ENCODE data around the gene CEP83.

The CEP83 gene

DNA sequence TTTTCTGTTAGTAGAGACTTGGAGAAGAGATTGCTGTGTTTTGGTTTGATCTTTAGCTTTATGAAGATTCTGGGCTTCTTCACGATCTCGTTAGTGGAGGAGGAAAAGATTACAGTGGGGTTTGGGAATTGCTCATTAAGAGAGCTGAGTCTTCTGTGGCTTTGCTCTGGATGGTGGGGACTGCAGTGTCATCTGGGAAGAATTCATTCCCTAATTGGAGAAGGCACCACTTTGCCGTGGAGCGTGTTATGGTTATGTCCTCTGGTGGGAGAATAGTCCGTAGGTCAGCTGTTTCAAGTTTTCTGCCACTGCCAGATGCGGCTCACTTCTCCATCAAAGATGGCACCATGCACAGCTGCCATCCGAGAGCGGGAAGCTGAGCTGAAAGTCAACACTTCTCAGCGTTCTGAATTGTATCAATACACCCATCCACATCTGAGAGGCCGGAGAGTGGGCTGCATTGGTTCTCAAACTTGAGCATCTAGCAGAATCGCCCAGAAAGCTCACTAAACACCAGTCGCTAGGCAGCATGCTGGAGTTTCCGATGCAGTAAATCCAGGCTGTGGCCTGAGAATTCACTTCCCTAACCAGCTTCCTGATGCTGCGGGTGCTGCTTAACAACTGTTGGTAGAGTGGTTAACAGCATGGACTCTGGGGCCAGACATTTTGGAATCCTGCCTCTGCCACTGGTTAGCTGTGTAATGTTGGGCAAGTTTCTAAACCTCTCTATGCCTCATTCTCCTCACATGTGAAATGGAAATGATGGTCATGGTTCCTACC lies 193.5 kb downstream of the CEP83 start:
- no peak for DNase-seq

DNA sequence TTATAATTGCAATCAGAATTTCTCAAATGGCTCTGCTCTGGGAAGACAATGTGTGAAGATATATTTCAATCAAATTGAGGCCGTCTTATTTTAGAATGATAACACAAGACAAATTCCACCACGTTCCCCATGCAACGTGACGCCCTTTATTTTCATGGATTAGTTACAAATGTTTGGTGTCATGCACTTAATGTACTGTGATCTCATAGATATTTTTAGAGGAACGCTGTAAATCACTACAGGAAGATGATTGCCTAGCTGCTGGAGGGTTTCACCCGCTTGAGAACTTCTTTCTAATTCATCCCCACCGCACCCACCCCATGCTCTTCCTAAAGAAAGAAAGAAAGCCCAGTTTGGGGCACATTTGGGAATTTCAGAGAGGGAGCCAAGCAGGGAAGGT lies 194.1 kb downstream of the CEP83 start:
- no peak for DNase-seq

DNA sequence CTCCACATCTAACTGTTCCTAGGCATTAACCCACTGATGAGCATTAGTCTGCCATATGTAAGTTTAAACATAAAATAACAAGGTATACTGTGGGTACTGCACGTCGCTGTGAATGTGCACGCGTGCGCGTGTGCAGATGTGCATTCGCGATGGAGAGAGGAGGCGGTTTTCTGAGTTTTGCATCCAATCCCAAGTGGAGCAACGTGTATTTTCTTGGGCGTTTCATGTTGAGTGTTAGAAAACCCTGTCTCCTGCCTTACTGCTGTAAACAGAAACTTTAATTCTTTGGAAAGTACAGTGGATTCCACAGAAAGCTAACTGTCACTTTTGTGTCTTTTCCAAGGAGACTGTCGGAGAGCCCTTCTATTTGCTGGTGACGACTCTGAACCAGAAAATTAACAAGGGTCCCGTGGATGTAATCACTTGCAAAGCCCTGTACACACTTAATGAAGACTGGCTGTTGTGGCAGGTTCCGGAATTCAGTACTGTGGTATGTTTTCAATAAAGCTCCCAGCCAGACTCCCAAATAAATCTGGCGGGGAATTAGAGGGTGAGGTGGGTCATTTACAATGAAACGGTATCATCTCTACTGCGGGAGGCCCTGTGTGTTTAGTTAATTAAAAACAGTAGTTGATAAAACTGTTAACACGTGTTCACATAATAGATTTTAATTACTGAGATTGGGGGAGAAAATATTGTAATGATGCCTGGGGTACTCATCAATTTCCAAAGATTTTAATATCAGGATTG lies 194.8 kb downstream of the CEP83 start:
- DNase-seq, result no peak

DNA sequence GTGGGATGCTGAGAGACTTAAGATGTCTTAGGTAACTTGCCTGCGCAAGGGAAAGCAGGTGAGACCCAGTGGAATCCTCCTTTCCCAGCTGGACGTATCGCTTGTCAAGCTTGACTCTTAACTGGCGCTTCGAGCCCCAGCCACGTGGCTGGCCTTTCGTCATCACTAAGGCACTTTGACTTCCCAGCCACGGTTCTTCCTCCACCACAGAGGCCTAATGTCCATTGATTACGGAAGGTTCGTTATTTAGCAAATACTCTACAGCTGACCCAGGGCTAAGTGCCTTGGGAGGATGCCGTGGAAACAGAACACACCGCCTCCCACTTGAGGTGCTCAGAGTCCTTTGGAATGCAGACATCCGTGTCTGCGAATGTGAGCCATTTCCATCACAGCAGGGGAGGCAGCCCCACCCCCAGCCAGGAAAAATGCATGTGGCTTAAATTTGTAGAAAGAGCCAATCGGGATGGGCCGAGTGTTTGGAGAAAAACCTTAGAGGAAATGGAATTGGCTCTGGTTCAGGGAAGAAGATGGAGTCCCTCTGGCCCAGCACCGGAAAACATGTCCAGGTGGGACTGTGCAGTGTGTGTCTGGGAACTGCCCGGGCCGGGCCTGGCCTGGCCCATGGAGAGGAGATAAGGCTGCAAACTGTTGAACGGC lies 195.6 kb downstream of the CEP83 start:
- DNase-seq, result no peak

DNA sequence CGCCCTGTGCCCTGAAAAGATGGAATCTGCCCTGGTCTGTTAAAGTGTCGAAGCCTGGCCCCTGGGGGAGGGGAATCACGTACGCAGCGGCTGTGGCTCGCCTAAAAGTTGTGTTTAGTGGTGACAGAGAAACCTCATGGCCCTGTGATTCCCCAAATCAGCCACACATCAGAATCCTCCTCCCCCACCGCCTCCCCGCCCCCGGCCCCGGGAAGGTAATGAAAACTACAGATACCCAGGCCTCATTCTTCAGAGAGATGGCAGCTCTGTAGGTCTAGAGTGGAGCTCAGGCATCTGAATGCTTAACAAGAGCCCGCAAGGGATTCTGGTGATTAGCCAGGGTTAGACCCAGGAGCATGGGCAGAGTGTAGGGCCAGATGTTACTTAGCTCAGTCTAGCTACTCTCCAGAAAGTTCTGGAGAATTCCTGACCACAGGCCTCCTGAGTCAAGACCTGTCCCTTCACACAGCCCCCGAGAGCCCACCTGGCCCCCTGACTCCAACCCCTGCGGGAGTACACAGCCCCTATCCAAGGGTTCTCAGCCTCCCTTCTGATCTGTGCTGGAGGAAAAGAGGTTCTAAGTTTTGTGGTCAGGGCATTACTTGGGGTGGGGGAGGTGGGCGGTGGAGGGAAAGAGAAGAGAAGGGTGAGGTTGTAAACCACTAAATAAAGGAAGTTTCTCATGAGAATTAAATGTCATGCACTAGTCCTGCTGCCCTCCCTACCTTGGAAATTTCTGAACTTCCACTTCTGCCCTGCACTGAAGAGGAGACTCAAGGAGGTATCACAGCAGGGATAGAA lies 196.5 kb downstream of the CEP83 start:
- peak; percentile 80 for DNase-seq

DNA sequence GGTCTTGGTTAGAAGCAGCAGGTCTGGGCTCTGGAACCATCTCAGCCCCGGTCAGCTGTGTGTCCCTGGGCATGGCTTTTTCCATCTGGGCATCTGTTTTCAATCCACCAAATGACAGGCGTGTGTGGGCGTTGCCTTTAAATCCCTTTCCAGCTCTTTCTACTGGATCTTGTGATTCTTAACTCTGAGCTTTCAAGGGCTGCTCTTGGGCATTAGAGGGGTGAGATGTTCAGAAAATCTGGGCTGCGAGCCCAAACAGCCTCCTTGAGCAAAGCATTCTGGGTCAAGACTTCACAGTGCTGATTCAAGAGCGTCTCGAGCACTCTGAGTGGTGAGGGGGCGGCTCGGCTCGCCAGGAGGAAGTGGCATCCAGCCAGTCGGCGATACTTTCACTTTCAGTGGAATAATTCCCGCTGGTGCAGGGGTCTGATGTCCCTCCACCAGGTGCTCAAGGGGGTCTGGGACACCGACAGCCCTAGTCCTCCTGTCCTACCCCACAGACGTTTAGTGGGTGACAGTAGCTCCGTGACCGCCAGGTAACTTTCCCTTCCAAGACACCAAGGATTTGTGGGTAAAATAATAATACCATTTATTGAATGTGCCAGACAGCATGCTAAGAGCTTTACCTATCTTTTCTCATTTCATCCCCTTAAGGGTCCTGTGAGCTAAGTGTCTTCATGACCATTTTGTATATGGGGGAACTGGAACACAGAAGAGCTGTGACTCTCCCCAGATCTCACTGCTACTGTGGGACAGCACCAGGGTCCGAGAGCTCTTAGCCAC lies 197.2 kb downstream of the CEP83 start:
- peak; percentile 81 for DNase-seq

DNA sequence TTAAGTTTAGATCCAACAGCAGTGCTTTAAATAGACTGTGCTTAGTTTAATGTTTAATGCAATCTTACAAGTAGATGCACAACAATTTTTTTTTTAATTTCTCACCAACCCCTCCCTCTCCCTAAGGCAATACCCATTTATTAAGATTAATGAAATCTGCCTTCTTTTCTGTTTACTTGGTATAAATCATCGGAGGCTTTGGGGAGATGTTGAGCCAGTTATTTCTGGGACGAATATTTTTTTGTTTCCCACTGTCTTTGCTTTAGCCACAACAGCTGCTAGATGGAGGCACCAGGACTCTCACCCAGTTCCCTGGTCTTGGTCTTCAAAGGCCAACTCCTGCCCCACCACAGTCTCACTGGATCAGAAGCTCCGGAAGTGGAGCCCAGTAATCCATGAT lies 197.9 kb downstream of the CEP83 start:
- DNase-seq, result no peak

DNA sequence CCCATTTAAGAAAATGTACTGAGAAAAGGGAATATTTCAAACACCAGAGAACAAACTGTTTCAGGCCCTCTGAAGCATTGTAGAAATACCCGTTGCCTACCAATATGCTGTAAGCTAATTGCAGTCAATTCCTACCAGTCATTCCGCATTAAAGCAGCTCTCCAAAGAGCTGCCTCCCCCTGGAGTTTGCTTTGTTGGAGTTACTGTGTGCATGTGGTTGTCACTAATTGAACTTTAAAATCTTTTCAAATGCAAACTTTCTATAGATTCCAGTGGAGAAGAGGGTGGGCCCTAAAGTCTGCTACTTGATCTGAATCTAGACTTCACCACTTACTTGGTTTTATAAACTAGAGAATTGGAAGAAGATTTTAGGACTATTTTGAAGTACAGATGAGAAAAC lies 198.5 kb downstream of the CEP83 start:
- DNase-seq, result no peak

DNA sequence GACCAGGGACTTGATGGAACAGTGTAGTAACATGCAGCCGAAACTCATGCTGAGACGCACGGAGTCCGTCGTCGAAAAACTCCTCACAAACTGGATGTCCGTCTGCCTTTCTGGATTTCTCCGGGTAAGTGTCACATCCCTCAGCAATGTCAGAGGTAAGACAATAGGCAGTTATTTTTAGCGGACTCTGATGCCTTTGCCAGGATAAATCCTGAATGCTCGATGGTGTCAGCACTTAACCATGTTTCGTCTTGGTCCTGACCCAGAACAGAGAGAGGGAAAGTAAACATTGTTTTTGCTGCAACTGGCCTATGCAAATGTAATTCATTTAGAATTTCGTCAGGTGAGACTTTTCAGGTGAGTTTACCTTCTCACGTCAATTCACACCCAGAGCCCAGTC lies 198.9 kb downstream of the CEP83 start:
- DNase-seq, result no peak

DNA sequence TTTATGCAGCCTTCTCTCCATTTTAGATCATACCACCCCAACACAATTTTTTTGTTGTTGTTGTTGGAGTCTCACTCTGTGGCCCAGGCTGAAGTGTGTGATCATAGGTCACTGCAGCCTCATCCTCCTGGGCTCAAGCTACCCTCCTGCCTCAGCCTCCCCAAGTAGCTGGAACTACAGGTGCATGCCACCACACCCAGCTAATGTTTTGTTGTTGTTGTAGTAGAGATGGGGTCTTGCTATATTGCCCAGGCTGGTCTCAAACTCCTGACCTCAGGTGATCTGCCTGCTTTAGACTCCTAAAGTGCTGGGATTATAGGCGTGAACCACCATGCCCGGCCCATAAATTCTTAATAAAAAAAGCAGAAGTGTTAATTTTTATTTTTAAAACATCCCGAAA lies 199.7 kb downstream of the CEP83 start:
- no peak for DNase-seq

DNA sequence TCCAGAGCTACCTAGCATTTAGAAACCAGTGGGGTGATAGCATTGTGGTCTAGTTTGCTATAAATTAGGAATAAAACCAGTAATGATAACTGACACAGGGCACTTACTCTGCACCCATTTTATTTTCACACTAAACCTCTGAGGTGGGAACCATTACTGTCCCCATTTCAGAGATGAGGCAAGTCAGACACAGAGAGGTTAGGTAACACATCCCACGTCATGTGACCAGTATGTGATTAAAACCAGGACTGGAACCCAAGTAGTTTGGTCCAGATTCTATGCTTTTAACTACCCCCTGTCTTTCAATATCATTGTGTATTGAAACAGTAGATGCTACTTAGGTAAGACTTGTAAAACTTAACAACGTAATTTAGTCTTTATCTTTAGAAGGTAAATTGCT lies 201.1 kb downstream of the CEP83 start:
- DNase-seq, result no peak
